Hepatocyte (in vitro differentiated cells): ENCODE data around the gene MUC5B.
"Not testable (repeated sequence)": the region's sequence is repeated elsewhere in the genome, so short reads cannot be mapped to it uniquely, and the experiment has no call there.

Source experiments
- CTCF ChIP-seq: fragments of 200-600 bp; sonication (generic); IDR thresholded peaks from 2 replicates; pipeline ENCODE4 v1.5.1; 2016; ENCODE audit warnings: antibody characterized with exemption, mild to moderate bottlenecking; ENCODE audit not compliant: poor library complexity
- EZH2 ChIP-seq: fragments of 200-600 bp; sonication (generic); IDR thresholded peaks from 2 replicates; pipeline ENCODE4 v1.6.1; 2016; ENCODE audit warnings: antibody characterized with exemption, mild to moderate bottlenecking, borderline replicate concordance
- EZH2phosphoT487 ChIP-seq: fragments of 200-600 bp; sonication (generic); IDR thresholded peaks from one replicate; pipeline ENCODE4 v1.6.1; 2018; ENCODE audit warnings: antibody characterized with exemption, mild to moderate bottlenecking, low read depth, moderate library complexity; ENCODE audit not compliant: unreplicated experiment, severe bottlenecking

- TF ChIP-seq CTCF, EZH2, EZH2phosphoT487: not testable (repeated sequence)
Measured at GRCh38 chr11:1173396-1173795, 49.5 kb upstream of the MUC5B start.
